ENCODE results near the gene KANK2.
"Not testable (repeated sequence)": the region's sequence is repeated elsewhere in the genome, so short reads cannot be mapped to it uniquely, and the experiment has no call there.

The KANK2 gene

GRCh38 chr19:11137542-11138384 is 59.6 kb downstream of the KANK2 start:
- peak; percentile 55 for DNase-seq

DNA sequence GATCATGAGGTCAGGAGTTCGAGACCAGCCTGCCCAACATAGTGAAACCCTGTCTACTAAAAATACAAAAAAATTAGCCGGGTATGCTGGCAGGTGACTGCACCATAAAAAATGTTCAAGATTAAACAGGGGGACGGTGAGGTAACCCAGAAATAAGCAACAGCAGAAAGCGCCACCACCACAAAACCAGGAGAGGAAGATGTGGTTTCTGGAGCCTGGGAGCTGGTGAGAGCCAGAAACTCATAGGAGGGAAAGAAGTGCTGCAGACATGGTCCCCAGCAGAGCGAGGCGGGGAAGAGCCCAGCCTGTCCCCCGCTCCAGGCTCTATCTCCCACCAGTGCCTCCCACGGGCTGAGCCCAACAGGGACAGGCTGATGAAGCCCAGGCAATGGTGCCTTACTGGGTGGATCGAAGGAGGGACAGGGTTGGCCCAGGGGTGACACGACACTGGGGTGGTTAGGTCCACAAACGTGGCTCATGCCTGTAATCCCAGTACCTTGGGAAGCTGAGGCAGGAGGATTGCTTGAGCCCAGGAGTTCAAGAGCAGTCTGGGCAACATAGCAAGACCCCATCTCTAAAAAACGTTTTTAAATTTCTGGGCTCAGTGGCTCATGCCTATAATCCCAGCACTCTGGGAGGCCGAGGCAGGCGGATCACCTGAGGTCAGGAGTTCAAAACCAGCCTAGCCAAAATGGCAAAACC is 60.8 kb downstream of the KANK2 start:
- DNase-seq: no peak

- DNase-seq: no peak
Measured at GRCh38 chr19:11131471-11131870, 65.9 kb downstream of the KANK2 start.

GRCh38 chr19:11130824-11131455 is 66.4 kb downstream of the KANK2 start:
- peak; percentile 79 for DNase-seq

DNA sequence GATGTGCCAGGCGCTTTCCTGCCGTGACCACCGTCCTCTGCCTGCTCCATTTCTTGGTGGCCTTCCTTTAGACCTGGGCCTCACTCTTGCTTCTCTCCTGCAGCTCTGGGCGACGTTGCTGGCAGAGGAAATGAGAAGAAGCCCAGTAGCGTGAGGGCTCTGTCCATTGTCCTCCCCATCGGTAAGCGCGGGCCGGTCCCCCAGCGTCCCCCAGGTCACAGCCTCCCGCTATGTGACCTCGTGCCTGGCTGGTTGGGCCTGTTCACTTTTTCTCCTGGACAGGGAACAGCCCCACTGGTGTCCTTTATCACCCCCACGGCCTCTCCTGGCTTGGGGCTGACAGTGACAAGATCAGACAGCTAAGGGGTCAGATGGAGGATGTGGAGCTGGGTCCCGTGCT is 69.4 kb downstream of the KANK2 start:
- DNase-seq: no peak

DNA sequence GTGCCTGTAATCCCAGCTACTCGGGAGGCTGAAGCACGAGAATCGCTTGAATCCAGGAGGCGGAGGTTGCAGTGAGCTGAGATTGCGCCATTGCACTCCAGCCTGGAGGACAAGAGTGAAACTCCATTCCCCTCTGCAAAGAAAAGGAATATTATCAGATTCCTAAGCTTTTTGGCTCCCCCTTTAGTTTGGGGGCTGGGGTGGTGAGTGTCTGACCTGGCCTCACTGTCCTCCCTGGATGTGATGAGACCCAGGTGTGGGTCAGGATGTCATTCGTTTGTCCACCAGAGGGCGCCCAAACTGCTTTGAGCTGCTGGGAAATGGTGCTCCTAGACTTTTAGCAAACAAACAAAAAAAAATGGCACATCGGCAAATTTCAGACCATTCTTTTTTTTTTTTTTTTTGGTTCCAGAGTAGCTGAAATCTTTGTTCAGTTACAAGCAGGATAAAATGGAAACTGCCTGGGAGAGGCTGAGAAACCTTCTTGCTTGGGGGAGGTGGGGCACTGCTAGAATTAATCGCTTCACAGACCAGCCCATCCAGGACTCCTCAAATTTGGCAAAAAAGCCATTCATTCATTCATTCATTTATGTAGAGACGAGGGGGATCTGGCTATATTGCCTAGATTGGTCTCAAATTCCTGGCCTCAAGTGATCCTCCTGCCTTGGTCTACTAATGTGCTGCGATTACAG is 71.2 kb downstream of the KANK2 start:
- DNase-seq: peak; percentile 76

DNA sequence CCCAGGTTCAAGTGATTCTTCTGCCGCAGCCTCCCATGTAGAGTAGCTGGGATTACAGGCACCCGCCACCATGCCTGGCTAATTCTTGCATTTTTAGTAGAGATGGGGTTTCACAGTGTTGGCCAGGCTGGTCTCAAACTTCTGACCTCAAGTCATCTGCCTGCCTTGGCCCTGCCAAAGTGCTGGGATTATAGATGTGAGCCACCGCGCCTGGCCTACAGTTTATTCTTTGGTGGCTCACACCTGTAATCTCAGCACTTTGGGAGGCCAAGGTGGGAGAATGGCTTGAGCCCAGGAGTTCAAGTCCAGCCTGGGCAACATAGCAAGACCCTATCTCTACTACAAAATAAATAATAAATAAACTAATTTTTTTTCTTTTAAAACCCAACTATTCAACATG is 73.2 kb downstream of the KANK2 start:
- not testable (repeated sequence) for DNase-seq

DNA sequence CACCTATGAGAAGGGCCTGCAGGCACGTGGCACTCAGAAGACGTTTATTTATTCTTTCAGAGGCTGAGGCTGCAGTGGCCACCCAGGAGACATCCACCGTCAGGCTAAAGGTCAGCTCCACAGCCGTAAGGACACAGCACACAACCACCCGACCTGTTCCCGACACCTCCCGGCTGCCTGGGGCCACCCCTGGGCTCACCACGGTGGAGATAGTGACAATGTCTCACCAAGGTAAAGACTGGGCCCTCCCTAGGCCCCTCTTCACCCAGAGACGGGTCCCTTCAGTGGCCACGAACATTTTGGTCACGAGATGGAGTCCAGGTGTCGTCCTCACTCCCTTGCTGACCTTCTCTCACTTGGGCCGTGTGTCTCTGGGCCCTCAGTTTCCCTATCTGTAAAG is 74.2 kb downstream of the KANK2 start:
- no peak for DNase-seq

DNA sequence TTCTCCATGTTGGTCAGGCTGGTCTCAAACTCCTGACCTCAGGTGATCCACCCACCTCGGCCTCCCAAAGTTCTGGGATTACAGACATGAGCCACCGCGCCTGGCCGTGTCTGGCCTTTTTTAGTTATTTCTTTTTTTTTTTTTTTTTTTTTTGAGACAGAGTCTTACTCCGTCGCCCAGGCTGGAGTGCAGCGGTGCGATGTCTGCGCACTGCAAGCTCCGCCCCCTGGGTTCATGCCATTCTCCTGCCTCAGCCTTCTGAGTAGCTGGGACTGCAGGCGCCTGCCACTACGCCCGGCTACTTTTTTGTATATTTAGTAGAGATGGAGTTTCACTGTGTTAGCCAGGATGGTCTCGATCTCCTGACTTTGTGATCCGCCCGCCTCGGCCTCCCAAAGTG is 75.4 kb downstream of the KANK2 start:
- DNase-seq: not testable (repeated sequence)

DNA sequence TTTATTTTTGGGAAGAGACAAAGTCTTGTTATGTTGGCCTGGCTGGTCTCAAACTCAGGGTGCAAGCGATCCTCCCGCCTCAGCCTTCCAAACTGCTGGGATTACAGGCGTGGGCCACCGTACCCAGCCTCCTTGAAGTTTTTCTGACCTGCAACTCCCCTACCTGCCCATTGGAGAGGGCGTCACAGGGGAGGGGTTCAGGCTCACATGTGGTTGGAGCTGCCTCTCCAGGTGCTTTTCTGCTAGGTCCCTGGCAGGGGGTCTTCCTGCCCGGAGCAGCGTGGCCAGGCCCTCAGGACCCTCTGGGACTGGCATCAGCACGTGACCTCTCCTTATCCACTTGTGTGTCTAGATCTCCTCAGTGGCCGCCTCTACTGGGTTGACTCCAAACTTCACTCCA is 80.8 kb downstream of the KANK2 start:
- no peak for DNase-seq

GRCh38 chr19:11115895-11116446 is 81.4 kb downstream of the KANK2 start:
- DNase-seq: no peak

GRCh38 chr19:11115042-11115441 is 82.3 kb downstream of the KANK2 start:
- DNase-seq: no peak
